HepG2 (cell line): ENCODE data around the gene EFNA3. TPM values are rescaled to one million over a fixed set of nuclear protein-coding genes. Genes with fewer than 3 reads are reported as not detected.

Source experiments
- ARID2 ChIP-seq: sonication (generic); formaldehyde crosslinking; IDR thresholded peaks from 2 replicates; pipeline ENCODE4 v1.8.1; 2022; ENCODE audit warnings: mild to moderate bottlenecking, missing genetic modification reagents, borderline replicate concordance
- ARNT ChIP-seq: fragments of 450-650 bp; IDR thresholded peaks from 2 replicates; pipeline ENCODE4 v1.6.1; 2017
- CBX2 ChIP-seq, 2 experiments: fragments of 200-600 bp in 1 of 2; sonication (generic); formaldehyde crosslinking in 1 of 2; IDR thresholded peaks; 2 replicates each; pipeline versions ENCODE4 v1.7.0 to v1.8.1; 2018 to 2022; ENCODE audit warnings: low read depth in 2 of 2, low read length in 1 of 2, mild to moderate bottlenecking in 1 of 2, missing genetic modification reagents in 1 of 2
- GPN1 ChIP-seq: sonication (generic); formaldehyde crosslinking; IDR thresholded peaks from 2 replicates; pipeline ENCODE4 v1.5.1; 2020; ENCODE audit warnings: missing genetic modification reagents, borderline replicate concordance
- HOXA3 ChIP-seq: sonication (generic); formaldehyde crosslinking; IDR thresholded peaks from 2 replicates; pipeline ENCODE4 v1.5.0; 2020; ENCODE audit warnings: missing genetic modification reagents
- IRF2 ChIP-seq: IDR thresholded peaks from 2 replicates; pipeline ENCODE4 v1.6.1; 2018; ENCODE audit warnings: missing genetic modification reagents, missing compliant biosample characterization
- KAT2B ChIP-seq: fragments of 150-350 bp; IDR thresholded peaks from 2 replicates; pipeline ENCODE4 v1.6.1; 2014; ENCODE audit warnings: low read depth, low read length, borderline replicate concordance
- KDM4B ChIP-seq: sonication (generic); formaldehyde crosslinking; IDR thresholded peaks from 2 replicates; pipeline ENCODE4 v1.4.0; 2020; ENCODE audit warnings: missing genetic modification reagents
- MATR3 ChIP-seq: sonication (generic); formaldehyde crosslinking; IDR thresholded peaks from 2 replicates; pipeline ENCODE4 v1.4.0; 2020; ENCODE audit warnings: missing genetic modification reagents
- MEF2D ChIP-seq: sonication (generic); formaldehyde crosslinking; IDR thresholded peaks from 2 replicates; pipeline ENCODE4 v1.5.1; 2020; ENCODE audit warnings: mild to moderate bottlenecking, missing genetic modification reagents
- NCOA5 ChIP-seq: sonication (generic); formaldehyde crosslinking; IDR thresholded peaks from 2 replicates; pipeline ENCODE4 v1.4.0; 2020; ENCODE audit warnings: missing genetic modification reagents
- NFYB ChIP-seq: sonication (generic); formaldehyde crosslinking; IDR thresholded peaks from 2 replicates; pipeline ENCODE4 v1.4.0; 2020; ENCODE audit warnings: missing genetic modification reagents
- PLRG1 ChIP-seq: fragments of 450-650 bp; conservative IDR thresholded peaks from 2 replicates; pipeline ENCODE4 v1.6.1; 2016
- ZNF235 ChIP-seq: sonication (generic); formaldehyde crosslinking; IDR thresholded peaks from 2 replicates; pipeline ENCODE4 v1.8.1; 2023; ENCODE audit warnings: mild to moderate bottlenecking, missing genetic modification reagents, borderline replicate concordance
- ZNF605 ChIP-seq: sonication (generic); formaldehyde crosslinking; IDR thresholded peaks from 2 replicates; pipeline ENCODE4 v1.8.0; 2022; ENCODE audit warnings: mild to moderate bottlenecking, missing genetic modification reagents
- ZNF616 ChIP-seq: sonication (generic); formaldehyde crosslinking; IDR thresholded peaks from 2 replicates; pipeline ENCODE4 v1.5.0; 2020; ENCODE audit warnings: low read depth, mild to moderate bottlenecking, missing genetic modification reagents
- ZNF670 ChIP-seq: sonication (generic); formaldehyde crosslinking; IDR thresholded peaks from 2 replicates; pipeline ENCODE4 v1.8.0; 2022; ENCODE audit warnings: mild to moderate bottlenecking, missing genetic modification reagents, borderline replicate concordance
- polyA plus RNA-seq, 8 experiments: library from polyadenylated mRNA; depleted of rRNA in 3 of 8; stranded (reverse) in 7 of 8; unstranded in 1 of 8; fragments of >200 nt; fragmentation: Illumina TruSeq in 4 of 8; extraction: Trizol in 4 of 8; gene quantifications; 2 replicates each; pipeline versions ENCODE4 v1.2.1 to v1.2.3, GENCODE V29; 2011 to 2016; ENCODE audit warnings: low read depth in 4 of 8, missing spikeins in 1 of 8, mixed read lengths in 1 of 8; ENCODE audit not compliant: insufficient read depth in 1 of 8
- total RNA-seq, 5 experiments: library from RNA; depleted of rRNA; stranded (reverse); fragments of >200 nt; fragmentation: Illumina TruSeq; extraction: Trizol; gene quantifications; 2 replicates each; pipeline ENCODE4 v1.2.3, GENCODE V29; 2016; ENCODE audit warnings: low read depth in 1 of 5
- TF ChIP-seq, protein P1 (sequence below): sonication (generic); formaldehyde crosslinking; IDR thresholded peaks from 2 replicates; pipeline ENCODE4 v1.8.1; 2022; ENCODE audit warnings: low read depth, mild to moderate bottlenecking, missing genetic modification reagents
- TF ChIP-seq, protein P2 (sequence below): sonication (generic); formaldehyde crosslinking; IDR thresholded peaks from 2 replicates; pipeline ENCODE4 v1.5.0; 2020; ENCODE audit warnings: mild to moderate bottlenecking, missing genetic modification reagents, borderline replicate concordance
- TF ChIP-seq, protein P3 (sequence below): sonication (generic); formaldehyde crosslinking; IDR thresholded peaks from 2 replicates; pipeline ENCODE4 v1.5.1; 2020; ENCODE audit warnings: missing genetic modification reagents, mild to moderate bottlenecking, borderline replicate concordance

The EFNA3 gene
- total and polyA plus RNA-seq, 2 of the 13 experiments (the other 11 are each of a cell fraction or from before 2014, with no cell fraction given): 1.0 to 5.7 TPM

DNA sequence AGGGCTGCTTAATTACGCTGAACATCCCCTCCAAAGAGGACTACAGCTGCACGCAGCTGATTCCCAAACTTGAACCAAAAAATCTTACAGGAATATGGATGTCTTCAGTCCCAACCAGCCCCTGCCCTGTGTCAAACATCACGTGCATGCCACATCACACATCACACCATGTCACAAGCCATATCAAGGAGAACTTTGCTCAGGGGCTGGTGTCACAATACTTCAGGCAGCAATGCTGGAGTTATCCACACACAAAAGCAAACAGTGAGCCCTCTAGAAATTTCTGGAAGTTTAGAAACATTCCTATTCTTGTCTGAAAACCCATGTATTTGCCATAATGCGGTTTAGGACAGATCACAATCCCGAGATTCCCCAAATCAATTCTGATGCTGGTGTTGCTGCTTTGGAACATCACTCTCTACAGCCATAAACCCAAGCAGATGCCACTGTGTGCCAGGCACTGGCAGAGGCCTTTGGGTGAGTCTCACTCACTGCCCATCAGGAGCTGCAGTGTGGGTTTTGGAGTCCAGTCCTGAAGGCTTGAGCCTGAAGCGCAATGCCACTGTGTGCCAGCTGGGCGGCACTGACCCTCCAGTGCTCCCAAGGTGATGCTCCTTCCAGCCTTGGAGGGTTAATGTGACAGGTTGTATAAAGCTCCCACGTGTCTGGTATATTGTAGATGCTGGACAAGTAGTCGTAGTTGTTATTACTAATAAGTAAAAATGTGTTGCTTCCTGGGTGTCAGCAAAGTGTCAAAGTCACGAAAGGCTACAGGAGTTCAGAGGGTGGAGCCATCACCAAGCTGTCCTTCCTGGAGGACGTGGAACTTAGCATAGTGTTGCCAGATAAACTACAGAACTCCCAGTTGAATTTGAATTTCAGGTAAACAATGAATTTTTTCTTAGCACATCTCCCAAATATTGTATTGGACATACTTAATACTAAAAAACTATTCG lies 28.9 kb downstream of the EFNA3 start (continued):
- TF ChIP-seq, protein P1, sequence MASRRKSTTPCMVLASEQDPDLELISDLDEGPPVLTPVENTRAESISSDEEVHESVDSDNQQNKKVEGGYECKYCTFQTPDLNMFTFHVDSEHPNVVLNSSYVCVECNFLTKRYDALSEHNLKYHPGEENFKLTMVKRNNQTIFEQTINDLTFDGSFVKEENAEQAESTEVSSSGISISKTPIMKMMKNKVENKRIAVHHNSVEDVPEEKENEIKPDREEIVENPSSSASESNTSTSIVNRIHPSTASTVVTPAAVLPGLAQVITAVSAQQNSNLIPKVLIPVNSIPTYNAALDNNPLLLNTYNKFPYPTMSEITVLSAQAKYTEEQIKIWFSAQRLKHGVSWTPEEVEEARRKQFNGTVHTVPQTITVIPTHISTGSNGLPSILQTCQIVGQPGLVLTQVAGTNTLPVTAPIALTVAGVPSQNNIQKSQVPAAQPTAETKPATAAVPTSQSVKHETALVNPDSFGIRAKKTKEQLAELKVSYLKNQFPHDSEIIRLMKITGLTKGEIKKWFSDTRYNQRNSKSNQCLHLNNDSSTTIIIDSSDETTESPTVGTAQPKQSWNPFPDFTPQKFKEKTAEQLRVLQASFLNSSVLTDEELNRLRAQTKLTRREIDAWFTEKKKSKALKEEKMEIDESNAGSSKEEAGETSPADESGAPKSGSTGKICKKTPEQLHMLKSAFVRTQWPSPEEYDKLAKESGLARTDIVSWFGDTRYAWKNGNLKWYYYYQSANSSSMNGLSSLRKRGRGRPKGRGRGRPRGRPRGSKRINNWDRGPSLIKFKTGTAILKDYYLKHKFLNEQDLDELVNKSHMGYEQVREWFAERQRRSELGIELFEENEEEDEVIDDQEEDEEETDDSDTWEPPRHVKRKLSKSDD (CRISPR knock-in tag): no peak
- TF ChIP-seq PLRG1 (no peak), ZNF670 (CRISPR knock-in tag) (no peak), HOXA3 (peak; percentile 74), CBX2 (IDR thresholded peaks at IDR 0.05; ENCODE audit: low read depth, low read length) (no peak), CBX2 (CRISPR knock-in tag; IDR thresholded peaks at IDR 0.05; ENCODE audit: low read depth) (no peak), GPN1 (CRISPR knock-in tag) (no peak), ARID2 (CRISPR knock-in tag) (no peak), IRF2 (CRISPR knock-in tag) (no peak), KDM4B (CRISPR knock-in tag) (no peak), ZNF605 (CRISPR knock-in tag) (peak; percentile 67), MEF2D (CRISPR knock-in tag) (no peak; the same call in 1 of the 2 replicates), NFYB (no peak), ARNT (no peak), NCOA5 (CRISPR knock-in tag) (no peak), KAT2B (no peak), ZNF616 (CRISPR knock-in tag) (no peak), MATR3 (CRISPR knock-in tag) (no peak), ZNF235 (CRISPR knock-in tag) (no peak)
- TF ChIP-seq, protein P2, sequence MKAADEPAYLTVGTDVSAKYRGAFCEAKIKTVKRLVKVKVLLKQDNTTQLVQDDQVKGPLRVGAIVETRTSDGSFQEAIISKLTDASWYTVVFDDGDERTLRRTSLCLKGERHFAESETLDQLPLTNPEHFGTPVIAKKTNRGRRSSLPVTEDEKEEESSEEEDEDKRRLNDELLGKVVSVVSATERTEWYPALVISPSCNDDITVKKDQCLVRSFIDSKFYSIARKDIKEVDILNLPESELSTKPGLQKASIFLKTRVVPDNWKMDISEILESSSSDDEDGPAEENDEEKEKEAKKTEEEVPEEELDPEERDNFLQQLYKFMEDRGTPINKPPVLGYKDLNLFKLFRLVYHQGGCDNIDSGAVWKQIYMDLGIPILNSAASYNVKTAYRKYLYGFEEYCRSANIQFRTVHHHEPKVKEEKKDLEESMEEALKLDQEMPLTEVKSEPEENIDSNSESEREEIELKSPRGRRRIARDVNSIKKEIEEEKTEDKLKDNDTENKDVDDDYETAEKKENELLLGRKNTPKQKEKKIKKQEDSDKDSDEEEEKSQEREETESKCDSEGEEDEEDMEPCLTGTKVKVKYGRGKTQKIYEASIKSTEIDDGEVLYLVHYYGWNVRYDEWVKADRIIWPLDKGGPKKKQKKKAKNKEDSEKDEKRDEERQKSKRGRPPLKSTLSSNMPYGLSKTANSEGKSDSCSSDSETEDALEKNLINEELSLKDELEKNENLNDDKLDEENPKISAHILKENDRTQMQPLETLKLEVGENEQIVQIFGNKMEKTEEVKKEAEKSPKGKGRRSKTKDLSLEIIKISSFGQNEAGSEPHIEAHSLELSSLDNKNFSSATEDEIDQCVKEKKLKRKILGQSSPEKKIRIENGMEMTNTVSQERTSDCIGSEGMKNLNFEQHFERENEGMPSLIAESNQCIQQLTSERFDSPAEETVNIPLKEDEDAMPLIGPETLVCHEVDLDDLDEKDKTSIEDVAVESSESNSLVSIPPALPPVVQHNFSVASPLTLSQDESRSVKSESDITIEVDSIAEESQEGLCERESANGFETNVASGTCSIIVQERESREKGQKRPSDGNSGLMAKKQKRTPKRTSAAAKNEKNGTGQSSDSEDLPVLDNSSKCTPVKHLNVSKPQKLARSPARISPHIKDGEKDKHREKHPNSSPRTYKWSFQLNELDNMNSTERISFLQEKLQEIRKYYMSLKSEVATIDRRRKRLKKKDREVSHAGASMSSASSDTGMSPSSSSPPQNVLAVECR (CRISPR knock-in tag): no peak; the same call in 1 of the 2 replicates
- TF ChIP-seq, protein P3, sequence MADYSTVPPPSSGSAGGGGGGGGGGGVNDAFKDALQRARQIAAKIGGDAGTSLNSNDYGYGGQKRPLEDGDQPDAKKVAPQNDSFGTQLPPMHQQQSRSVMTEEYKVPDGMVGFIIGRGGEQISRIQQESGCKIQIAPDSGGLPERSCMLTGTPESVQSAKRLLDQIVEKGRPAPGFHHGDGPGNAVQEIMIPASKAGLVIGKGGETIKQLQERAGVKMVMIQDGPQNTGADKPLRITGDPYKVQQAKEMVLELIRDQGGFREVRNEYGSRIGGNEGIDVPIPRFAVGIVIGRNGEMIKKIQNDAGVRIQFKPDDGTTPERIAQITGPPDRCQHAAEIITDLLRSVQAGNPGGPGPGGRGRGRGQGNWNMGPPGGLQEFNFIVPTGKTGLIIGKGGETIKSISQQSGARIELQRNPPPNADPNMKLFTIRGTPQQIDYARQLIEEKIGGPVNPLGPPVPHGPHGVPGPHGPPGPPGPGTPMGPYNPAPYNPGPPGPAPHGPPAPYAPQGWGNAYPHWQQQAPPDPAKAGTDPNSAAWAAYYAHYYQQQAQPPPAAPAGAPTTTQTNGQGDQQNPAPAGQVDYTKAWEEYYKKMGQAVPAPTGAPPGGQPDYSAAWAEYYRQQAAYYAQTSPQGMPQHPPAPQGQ: no peak
